Right lung (tissue), 5 donors: Measurements from ENCODE around the gene CPT1A. TPM values are rescaled to one million over a fixed set of nuclear protein-coding genes. Genes with fewer than 3 reads are reported as not detected.

Experiments
- DNase-seq, 2 donors: peaks; one replicate each; pipeline ENCODE4 v3.0.0-alpha.2; 2013
- polyA plus RNA-seq, 5 donors: library from polyadenylated mRNA; unstranded; fragments of 120-200 nt; gene quantifications; one replicate each; pipeline versions ENCODE4 v1.2.1 to v1.2.3, GENCODE V29; 2013; ENCODE audit warnings: inconsistent platforms in 1 of 5, low replicate concordance in 1 of 5; ENCODE audit not compliant: insufficient read length in 5 of 5, insufficient read depth in 1 of 5

CPT1A gene
- polyA plus RNA-seq, 5 donors = 24.2 to 32.4 (median 27.1) TPM

DNA sequence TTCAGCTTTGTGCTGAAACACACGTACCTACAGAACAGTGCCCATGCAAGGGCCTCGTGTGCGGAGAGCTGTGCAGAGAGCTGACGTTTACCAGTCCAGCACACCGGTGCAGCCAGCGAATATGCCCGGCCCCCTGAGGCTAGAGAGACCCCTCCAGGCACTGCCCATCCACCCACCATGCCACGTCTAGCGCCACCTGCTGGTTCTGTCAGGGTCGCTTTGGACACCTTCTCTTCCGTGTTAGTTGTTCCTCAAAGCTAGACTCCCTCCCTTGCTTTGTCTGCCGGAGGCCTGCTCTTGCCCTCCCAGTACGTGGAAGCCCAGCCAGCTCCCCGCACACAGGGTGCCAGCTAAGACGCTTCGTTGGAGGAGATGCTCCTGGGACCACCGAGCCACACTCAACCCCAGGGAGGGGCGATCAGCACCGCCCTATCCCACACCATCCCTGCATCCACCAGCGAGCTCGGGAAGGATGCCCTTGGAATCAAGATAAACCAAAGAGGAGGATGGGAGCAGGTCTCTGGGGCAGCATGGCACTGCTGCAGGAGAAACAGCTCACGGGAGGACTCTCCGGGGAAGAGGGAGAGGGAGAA lies 43.4 kb downstream of the CPT1A start:
- DNase-seq = no peak

- no peak for DNase-seq
These were observed 44.9 kb downstream of the CPT1A start for GRCh38 chr11:68796801-68797200.

GRCh38 chr11:68792400-68792966 lies 49.2 kb downstream of the CPT1A start:
- no peak for DNase-seq

GRCh38 chr11:68784653-68785052 lies 57.1 kb downstream of the CPT1A start:
- DNase-seq = no peak

- no peak for DNase-seq
These were observed 58.4 kb downstream of the CPT1A start for GRCh38 chr11:68783216-68783821.

- DNase-seq = no peak
These were observed 59.0 kb downstream of the CPT1A start for GRCh38 chr11:68782711-68783110.

DNA sequence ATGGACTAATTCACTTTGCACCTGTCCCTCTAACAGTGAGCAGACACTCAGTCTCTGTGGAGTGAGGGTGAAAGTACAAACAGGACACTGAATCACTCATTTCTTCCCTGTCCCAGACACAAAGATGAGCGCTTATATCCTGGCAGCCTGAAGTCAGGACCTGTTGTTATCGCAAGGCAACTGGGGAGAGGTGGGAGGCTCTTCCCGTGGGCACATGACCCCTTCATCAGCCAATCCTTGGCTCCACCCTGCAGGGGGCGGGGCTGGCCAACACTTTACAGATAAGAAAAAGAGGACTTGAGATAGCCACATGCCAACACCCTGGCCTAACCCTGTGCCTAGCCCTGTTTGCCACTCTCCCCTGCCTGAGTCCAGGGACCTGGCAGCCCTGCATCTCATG lies 60.9 kb downstream of the CPT1A start:
- no peak for DNase-seq

GRCh38 chr11:68778205-68778604 lies 63.5 kb downstream of the CPT1A start:
- no peak for DNase-seq

- DNase-seq = no peak
These were observed 65.1 kb downstream of the CPT1A start for GRCh38 chr11:68776442-68777235.

DNA sequence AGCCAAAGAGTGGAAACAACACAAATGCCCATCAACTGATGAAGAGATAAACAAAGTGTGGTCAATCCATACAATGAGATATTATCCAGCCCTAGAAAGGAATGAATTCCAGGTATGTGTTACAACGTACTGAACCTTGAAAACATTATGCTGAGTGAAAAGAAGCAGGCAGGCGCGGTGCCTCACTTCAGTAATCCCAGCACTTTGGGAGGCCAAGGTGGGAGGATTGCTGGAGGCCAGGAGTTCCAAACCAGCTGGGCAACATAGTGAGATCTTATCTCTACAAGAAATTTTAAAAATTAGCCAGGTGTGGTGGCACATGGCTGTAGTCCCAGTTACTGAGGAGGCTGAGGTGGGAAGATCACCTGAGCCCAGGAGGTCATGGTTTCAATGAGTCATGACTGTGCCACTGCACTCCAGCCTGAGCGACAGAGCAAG lies 65.7 kb downstream of the CPT1A start:
- no peak for DNase-seq

DNA sequence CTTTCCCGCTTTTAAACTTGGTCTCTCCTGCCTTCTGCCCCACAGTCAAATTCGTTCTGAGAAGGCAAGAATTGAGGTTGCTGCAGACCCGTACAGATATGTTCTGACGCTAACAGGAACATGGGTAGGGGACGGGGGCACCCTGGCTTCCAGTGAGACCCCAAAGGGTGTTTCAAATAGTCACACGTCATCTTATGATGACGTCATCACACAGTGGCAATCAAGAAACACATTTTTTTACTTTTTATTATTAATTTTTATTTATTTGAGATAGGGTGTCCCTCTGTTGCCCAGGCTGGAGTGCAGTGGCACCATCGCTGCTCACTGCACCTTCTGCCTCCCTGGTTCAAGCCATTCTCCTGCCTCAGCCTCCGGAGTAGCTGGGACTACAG lies 67.5 kb downstream of the CPT1A start:
- no peak for DNase-seq

DNA sequence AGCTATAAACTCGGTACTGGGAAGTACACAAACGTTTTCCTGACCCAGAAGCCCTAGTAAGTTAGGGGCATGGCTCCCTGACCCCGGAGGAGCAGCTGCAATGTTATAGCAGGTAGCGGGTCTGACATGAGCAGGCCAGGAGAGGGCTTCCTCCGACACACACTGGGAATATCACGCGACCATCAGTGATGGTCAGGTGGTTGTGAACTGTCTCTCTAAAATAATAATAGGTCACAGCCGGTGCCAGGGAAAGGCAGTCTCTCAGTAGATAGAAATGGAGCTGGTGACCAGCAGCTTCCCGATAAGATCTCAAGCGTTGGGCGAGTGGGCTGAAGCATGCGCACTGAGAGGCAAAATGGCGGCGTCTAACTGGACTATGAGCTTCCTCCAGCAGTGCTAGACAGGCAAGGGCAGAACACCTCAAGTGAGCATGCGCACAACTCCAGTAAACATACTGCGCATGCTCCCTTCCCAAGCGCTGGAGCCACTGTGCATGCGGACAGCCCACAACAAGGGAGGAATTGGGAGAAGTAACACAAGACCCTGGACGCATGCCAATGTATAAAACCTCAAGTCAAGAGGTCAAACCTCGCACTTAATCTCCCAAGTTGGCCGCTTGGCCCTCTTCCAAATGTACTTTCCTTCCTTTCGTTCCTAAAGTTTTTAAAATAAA lies 68.1 kb downstream of the CPT1A start:
- peak; percentile 84 to 85 for DNase-seq

DNA sequence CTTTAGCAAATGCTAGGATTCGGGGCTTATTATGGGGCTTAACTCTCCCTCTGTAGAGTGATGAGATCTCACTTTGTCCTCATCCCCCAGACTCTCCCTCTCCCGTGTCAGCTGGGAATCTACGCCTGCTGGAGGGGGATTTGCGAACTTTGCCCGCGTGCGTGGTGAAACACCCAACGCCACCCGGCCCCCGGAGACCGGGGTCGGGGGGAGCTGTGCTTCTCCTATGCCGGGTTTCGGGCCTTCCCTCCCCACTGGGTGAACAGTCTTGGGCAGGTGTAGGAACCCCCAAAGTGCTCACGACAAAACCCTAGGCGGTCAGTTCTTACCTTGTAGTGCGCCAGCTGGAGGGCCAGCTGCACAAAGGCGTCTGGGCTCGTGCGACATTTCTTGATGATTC lies 68.8 kb downstream of the CPT1A start:
- DNase-seq = no peak

DNA sequence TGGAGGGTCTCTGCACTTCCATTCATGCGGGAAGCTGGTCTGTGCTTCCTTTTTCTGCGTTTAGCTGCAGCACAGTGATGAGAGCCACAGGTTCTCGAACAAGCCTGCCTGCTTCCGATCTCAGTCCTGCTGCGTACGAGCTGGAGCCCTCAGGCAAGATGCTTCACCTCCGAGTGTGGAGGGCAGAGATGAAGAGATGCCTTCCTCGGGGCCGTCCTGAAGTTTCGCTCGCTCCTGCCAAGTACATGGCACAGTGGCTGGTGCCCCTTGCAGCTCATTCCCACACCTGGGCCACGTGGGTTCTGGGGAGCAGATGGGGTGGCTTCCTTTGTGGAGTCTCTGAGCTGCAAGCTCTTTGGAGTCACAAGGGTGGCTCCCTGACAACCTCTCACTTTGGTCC lies 70.9 kb downstream of the CPT1A start:
- no peak for DNase-seq

DNA sequence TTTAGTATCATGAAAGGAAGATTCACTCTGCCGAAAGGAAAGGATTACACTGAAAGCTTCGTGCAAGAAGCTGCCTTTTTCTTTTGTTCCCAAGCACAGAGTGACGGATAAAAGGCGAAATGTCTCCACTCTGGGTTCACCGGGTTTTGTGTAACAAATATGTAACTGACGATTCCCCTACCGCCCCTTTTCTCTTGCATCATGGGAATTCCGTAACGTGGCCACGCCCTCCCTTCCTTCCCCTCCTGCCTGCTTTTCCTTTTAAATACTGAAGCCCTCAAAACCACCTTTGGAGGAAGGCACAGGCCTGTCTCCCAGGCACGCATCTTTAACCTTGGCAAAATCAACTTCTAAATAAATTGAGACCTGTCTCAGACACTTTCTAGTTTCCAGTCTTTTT lies 74.0 kb downstream of the CPT1A start:
- DNase-seq = no peak

DNA sequence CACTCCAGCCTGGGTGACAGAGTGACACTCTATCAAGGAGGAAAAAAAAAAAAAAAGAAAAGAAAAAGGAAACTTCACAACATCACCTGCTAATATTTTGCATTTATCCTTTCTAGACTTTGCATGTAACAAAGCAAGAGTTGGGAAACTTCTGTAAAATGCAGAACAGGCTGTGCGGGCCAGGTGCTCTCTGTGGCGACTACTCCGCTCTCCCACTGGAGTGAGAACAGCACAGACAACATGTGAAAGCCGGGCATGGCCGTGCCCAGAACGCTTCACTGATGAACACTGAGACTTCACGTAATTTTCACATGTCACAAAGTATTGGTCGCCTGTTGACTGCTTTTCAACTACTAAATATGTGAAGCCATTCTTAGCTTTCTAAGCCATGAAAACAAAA lies 74.9 kb downstream of the CPT1A start:
- no peak for DNase-seq

DNA sequence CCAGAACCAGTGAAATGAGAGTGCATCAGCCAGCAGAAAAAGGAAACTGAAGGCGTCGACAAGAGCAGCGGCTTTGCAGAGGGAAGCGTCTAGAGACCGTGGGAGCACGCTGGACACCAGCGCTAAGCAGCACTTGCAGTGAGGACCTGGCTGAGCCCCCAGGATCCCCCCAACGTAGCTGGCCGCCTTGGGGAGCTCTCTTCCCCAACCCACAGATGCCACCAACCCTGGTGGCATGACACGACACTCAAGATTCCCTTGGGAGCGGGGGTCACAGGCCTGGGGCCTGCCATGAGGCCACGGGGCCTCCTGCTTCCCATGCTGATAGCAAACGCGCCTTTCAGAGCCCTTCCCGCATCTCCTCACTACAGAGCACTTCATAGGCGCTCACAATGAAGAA lies 77.0 kb downstream of the CPT1A start:
- DNase-seq = no peak

DNA sequence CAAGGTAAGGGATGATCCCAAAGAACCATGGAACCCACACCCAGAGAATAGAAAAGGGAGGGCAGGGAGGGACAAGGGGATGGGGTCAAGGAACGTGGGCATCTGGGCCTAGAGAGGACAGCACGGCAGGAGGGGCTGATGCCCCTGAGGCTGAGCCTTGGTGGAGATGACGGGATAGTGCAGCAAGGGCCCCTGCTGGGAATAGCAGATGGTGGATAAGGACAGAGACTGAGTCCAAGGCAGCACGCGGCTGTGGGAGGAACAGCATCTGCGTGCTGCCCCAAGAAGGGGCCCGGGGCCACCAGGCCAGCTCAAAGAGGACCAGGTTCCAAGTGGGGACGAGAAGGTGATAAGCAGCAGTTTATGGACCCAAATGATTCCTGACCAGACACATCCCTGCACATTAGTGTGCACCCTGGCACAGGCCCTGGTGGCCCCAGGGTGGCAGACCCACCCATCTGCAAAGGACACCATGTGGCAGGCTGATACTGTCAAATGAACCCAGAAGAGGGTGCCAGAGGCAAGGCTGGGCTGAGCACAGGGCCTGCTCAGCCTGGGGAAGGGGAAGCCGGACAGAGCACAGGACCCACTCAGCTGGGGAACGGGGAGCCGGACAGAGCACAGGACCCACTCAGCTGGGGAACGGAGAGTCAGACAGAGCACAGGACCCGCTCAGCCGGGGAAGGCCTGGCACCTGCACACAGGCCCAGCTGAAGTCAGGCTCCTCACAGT lies 77.6 kb downstream of the CPT1A start:
- DNase-seq = no peak

GRCh38 chr11:68763181-68763721 lies 78.5 kb downstream of the CPT1A start:
- DNase-seq = no peak

GRCh38 chr11:68762481-68762880 lies 79.2 kb downstream of the CPT1A start:
- DNase-seq = no peak

DNA sequence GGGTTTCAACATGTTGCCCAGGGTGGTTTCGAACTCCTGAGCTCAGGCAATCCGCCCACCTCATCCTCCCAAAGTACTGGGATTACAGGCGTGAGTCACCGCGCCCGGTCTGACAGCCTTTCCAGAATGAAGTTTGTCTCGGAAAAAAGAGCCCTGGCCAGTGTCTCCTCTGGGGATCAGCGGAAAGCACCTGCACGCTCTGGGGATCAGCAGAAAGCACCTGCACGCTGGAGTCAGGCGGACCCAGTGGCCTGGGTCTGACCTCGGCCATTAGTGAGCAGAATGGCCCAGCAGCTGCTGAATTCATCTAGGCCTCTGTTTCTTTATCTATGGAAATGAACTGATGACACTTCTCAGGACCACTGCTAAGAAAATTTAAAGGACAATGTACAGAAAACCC lies 79.9 kb downstream of the CPT1A start:
- DNase-seq = no peak
